CD4-positive, alpha-beta T cell (primary cell): Measurements from ENCODE around the gene LPXN. TPM values are rescaled to one million over a fixed set of nuclear protein-coding genes. Genes with fewer than 3 reads are reported as not detected.
A peak's percentile ranks its signal among the peaks of the same experiment; 100 is the strongest.

Experiments used
- ATAC-seq: fragments of 200-7000 bp; cut with Tn5 transposase; one replicate; pipeline ENCODE4 v1.10.0; 2022; ENCODE audit warnings: mild to moderate bottlenecking; ENCODE audit not compliant: poor library complexity
- CTCF ChIA-PET: fragments of 350-600 bp; sonication (Branson Sonifier 250); formaldehyde crosslinking; loops from one replicate; lab custom pipeline; 2021; ENCODE audit warnings: antibody characterized with exemption, inconsistent platforms; lab: Charles Lee
- POLR2A ChIA-PET: fragments of 350-600 bp; sonication (Branson Sonifier 250); formaldehyde crosslinking; loops from one replicate; lab custom pipeline; 2021; ENCODE audit warnings: antibody characterized with exemption, inconsistent platforms; lab: Charles Lee
- DNase-seq, 14 experiments: peaks; one replicate each; pipeline ENCODE4 v3.0.0-alpha.2; 2013 to 2020; ENCODE audit warnings: mixed read lengths in 2 of 14
- H3K27ac ChIP-seq, 2 donors: one replicate each; pipeline versions ENCODE4 v1.5.1 to v1.7.0; 2013; ENCODE audit warnings: low read length in 2 of 2, low read depth in 1 of 2, mild to moderate bottlenecking in 1 of 2
- H3K27me3 ChIP-seq, 2 experiments: 1 replicate in 1 of 2; 2 replicates in 1 of 2; pipeline versions ENCODE4 v1.6.1 to v1.7.0; 2013; ENCODE audit warnings: low read length in 2 of 2, control low read depth in 1 of 2, mild to moderate bottlenecking in 1 of 2, moderate library complexity in 1 of 2; ENCODE audit not compliant: insufficient read depth in 2 of 2, control insufficient read depth in 1 of 2
- H3K36me3 ChIP-seq: one replicate; pipeline ENCODE4 v1.6.1; 2013; ENCODE audit warnings: low read length, control low read depth; ENCODE audit not compliant: insufficient read depth
- H3K4me1 ChIP-seq: one replicate; pipeline ENCODE4 v1.6.1; 2013; ENCODE audit warnings: low read length, control low read depth; ENCODE audit not compliant: insufficient read depth
- H3K4me3 ChIP-seq: one replicate; pipeline ENCODE4 v1.5.1; 2013; ENCODE audit warnings: mild to moderate bottlenecking, low read length, moderate library complexity
- H3K9me3 ChIP-seq, 2 experiments: 1 replicate in 1 of 2; 2 replicates in 1 of 2; pipeline versions ENCODE4 v1.6.1 to v1.7.0; 2013; ENCODE audit warnings: low read length in 2 of 2, mild to moderate bottlenecking in 2 of 2, control low read depth in 1 of 2, moderate library complexity in 1 of 2; ENCODE audit not compliant: control insufficient read depth in 1 of 2, insufficient read depth in 1 of 2
- H3K27ac Mint-ChIP-seq: one replicate; pipeline ENCODE4 v1.8.0; 2020; ENCODE audit warnings: mixed read lengths
- H3K27me3 Mint-ChIP-seq: one replicate; pipeline ENCODE4 v1.8.0; 2021; ENCODE audit warnings: mixed read lengths
- H3K36me3 Mint-ChIP-seq: one replicate; pipeline ENCODE4 v1.8.0; 2021; ENCODE audit warnings: low read depth, mixed read lengths
- H3K4me1 Mint-ChIP-seq: one replicate; pipeline ENCODE4 v1.8.0; 2021; ENCODE audit warnings: low read depth, mixed read lengths
- H3K4me3 Mint-ChIP-seq: one replicate; pipeline ENCODE4 v1.8.0; 2020; ENCODE audit warnings: mild to moderate bottlenecking, mixed read lengths
- H3K9me3 Mint-ChIP-seq: one replicate; pipeline ENCODE4 v1.8.0; 2020; ENCODE audit warnings: mixed read lengths
- intact Hi-C, 2 experiments: fragments of 100-400 bp; cut with DNase I in 1 of 2; cut with micrococcal nuclease in 1 of 2; formaldehyde crosslinking; loops; one replicate each; pipeline versions ENCODE4 v1.15.1 to v1.9.0; 2023 to 2025; cut with DNase I, micrococcal nuclease
- total RNA-seq, 174 experiments: library from RNA in 2 of 174; stranded (reverse) in 2 of 174; gene quantifications; one replicate each; pipeline ENCODE4 v1.2.3 and lab custom pipeline; 2021 to 2026
- TF ChIP-seq, protein P1 (sequence below): fragments of 200-600 bp; IDR thresholded peaks from one replicate; pipeline ENCODE4 v1.8.0; 2022; ENCODE audit warnings: antibody characterized with exemption, mild to moderate bottlenecking

LPXN gene
- total RNA-seq, 2 experiments from 2014 or later, result 35.5 to 36.3 TPM

DNA sequence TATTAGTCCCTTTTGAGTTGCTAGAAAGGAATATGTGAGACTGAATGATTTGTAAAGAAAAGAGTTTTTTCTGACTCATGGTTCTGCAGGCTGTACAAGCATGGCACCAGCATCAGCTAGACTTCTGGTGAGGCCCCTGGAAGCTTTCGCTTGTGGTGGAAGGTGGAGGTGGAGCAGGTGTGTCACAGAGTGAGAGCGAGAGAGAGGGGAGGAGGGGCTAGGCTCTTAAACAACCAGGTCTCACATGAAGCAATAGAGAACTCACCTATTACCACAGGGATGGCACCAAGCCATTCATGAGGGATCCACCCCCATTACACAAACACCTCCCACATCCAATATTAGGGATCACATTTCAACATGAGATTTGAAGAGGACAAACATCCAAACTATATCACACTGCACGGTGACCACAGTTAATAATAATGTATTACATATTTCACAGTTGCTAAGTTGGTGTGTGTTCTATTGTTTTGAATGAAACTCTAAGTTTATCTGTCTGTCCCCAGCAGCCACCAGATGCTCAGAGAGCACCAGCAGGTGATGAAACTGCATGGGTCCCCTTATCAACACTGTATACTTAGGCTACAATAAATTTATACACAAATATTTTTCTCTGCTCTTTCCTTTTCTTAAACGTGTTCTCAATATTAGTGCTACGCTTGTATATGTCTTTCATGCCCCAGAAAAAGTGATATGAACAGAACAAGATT is 17.3 kb upstream of the LPXN start:
- TF ChIP-seq, protein P1, sequence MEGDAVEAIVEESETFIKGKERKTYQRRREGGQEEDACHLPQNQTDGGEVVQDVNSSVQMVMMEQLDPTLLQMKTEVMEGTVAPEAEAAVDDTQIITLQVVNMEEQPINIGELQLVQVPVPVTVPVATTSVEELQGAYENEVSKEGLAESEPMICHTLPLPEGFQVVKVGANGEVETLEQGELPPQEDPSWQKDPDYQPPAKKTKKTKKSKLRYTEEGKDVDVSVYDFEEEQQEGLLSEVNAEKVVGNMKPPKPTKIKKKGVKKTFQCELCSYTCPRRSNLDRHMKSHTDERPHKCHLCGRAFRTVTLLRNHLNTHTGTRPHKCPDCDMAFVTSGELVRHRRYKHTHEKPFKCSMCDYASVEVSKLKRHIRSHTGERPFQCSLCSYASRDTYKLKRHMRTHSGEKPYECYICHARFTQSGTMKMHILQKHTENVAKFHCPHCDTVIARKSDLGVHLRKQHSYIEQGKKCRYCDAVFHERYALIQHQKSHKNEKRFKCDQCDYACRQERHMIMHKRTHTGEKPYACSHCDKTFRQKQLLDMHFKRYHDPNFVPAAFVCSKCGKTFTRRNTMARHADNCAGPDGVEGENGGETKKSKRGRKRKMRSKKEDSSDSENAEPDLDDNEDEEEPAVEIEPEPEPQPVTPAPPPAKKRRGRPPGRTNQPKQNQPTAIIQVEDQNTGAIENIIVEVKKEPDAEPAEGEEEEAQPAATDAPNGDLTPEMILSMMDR, result no peak
- no peak overlapping the region for H3K4me3 ChIP-seq
- peak; percentile 82 for ATAC-seq
- H3K27ac Mint-ChIP-seq, result peak overlapping the region; percentile 57
- no peaks in the 10 kb centered on the region for H3K9me3 Mint-ChIP-seq
- H3K36me3 Mint-ChIP-seq, result peaks cover 47% of the 10 kb centered on the region
- DNase-seq, result peak in 3 of 14 experiments; percentile 21 to 30 (median 25)
- no peak overlapping the region for H3K4me3 Mint-ChIP-seq
- no peaks in the 10 kb centered on the region for H3K27me3 Mint-ChIP-seq
- H3K27me3 ChIP-seq, result no peaks in the 10 kb centered on the region
- ChIA-PET POLR2A (interaction anchor here (1.2 kb wide), 1 partner anchor 25 kb away, joined by 3 read pairs; no protein-coding TSS in a partner anchor), CTCF (no interaction called here)
- H3K4me1 Mint-ChIP-seq, result peaks cover 79% of the 10 kb centered on the region
- peaks cover 22% of the 10 kb centered on the region for H3K36me3 ChIP-seq
- peaks cover 14% of the 10 kb centered on the region for H3K4me1 ChIP-seq
- intact Hi-C loops, result no loop called here
- H3K27ac ChIP-seq, result no peak overlapping the region
- H3K9me3 ChIP-seq, result no peaks in the 10 kb centered on the region

DNA sequence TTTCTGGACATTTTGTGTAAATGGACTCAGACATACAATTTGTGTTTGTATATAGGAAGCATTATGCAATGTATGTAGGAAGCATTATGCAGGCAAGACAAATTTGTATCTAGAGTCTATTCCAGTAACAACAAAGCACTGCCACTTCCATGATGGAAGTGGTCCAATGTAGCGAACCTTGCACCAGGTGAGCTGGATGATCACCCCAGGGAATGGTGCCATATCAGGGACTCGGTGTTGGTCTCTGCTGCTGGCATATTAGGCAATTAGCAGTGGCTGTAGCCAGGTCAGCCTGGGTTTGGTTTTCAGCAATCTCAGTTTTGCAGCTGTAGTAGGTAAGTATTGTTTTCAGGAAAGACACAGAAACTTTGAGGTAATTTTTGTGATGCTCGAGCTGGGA is 16.0 kb upstream of the LPXN start:
- ATAC-seq (no peak), DNase-seq (no peak)
- Histone ChIP-seq H3K27me3 (no peaks in the 10 kb centered on the region), H3K36me3 (peaks cover 29% of the 10 kb centered on the region), H3K9me3 (no peaks in the 10 kb centered on the region), H3K4me1 (peaks cover 14% of the 10 kb centered on the region), H3K27ac (no peak overlapping the region), H3K4me3 (no peak overlapping the region)
- Mint-ChIP-seq H3K4me1 (peaks cover 79% of the 10 kb centered on the region), H3K9me3 (no peaks in the 10 kb centered on the region), H3K36me3 (peaks cover 57% of the 10 kb centered on the region), H3K27me3 (no peaks in the 10 kb centered on the region), H3K4me3 (no peak overlapping the region), H3K27ac (peak overlapping the region; percentile 5)
- ChIA-PET CTCF (no interaction called here), POLR2A (interaction anchor here (1.2 kb wide), 1 partner anchor 23 kb away, joined by 3 read pairs; no protein-coding TSS in a partner anchor)
- intact Hi-C loops, result no loop called here
- TF ChIP-seq, protein P1, result no peak

DNA sequence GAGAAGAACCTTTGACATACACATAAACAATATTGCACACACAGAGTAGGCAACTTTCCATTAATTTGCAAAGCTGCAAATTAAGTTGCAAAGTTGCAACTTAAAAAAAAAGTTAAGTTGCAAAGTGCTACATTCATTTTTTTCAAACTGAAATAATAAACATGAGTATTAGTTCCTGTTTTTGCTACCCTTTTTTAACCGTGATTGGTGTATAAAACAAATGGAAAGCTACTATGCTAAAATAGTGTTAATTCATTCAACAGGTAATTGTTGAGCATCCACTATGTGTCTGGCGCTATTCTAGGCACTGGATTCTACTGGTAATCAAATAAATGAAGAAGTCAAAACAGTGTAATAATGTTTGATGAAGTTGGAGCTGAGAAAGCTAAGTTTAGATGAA is 11.3 kb upstream of the LPXN start:
- Histone ChIP-seq H3K27me3 (no peaks in the 10 kb centered on the region), H3K36me3 (peaks cover 27% of the 10 kb centered on the region), H3K9me3 (no peaks in the 10 kb centered on the region), H3K4me3 (no peak overlapping the region), H3K4me1 (no peaks in the 10 kb centered on the region), H3K27ac (no peak overlapping the region)
- H3K27me3 Mint-ChIP-seq, result no peaks in the 10 kb centered on the region
- POLR2A ChIA-PET, result no interaction called here
- no peak overlapping the region for H3K27ac Mint-ChIP-seq
- TF ChIP-seq, protein P1, result no peak
- intact Hi-C loops, result loop anchor here in 1 of 2 experiments (10.0 kb wide), 2 partner anchors 872 to 1262 kb away; partner anchors contain the start of genes MED19, TMX2 and TNKS1BP1
- DNase-seq (no peak), ATAC-seq (no peak)
- peaks cover 70% of the 10 kb centered on the region for H3K4me1 Mint-ChIP-seq
- peaks cover 64% of the 10 kb centered on the region for H3K36me3 Mint-ChIP-seq
- no peak overlapping the region for H3K4me3 Mint-ChIP-seq
- no peaks in the 10 kb centered on the region for H3K9me3 Mint-ChIP-seq
- CTCF ChIA-PET, result interaction anchor here (2.9 kb wide), 1 partner anchor 19 kb away, joined by 13 read pairs; no protein-coding TSS in a partner anchor
